ENCODE data around the gene BAZ2B. TPM values are rescaled to one million over a fixed set of nuclear protein-coding genes. Genes with fewer than 3 reads are reported as not detected.

BAZ2B gene
- total and polyA plus RNA-seq, 12 donors = 6.8 to 57.2 (median 44.9) TPM

DNA sequence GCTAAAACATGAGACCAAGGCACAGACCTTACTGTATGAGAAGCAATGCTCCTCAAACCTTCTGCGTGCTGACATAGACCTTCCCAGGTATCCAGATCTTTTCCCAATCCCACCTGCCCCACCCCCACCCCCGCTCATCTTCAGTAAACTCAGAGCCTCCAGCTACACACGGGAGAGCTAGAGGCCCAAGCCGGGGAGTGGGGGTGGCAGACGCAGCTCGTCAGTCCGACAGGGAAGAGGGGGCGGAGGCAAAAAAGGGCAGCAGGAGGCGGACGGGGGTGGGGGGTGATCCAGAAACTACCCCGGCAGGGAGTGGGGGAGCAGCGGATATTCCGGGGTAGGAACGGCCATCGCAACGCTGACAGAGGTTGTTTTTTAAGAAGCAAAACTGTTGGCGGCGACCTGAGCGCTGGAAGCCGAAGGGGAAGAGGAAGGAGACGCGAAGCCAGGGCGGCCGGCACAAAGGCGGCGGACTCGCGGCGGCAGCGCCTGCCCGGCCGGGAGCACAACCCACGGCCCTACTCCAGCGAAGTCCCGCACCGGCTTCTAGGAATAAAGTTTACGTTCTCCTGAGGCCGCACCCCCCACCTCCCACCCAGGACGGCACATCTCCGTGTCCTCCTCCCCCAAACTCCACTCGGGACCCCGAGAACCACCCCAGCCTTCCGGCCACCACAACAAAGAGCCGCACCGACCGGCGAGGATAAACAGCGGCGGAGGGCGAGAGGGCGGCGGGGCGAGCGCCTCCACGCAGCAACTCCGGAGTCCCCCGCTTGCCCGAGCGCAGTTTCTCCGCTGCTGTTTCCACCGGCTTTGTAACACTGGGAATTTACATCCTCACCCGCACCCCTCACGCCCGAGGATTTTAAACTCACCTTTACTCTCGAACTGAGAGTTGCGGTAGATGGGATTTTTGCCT lies 722 bp downstream of the BAZ2B start:
- Histone ChIP-seq H3K27ac (peak overlapping the region; percentile 94 to 100 (median 98)), H3K9me3 (no peaks in the 10 kb centered on the region), H3K36me3 (no peaks in the 10 kb centered on the region), H3K4me1 (peaks cover 0 to 63% (median 44%) of the 10 kb centered on the region in 9 donors), H3K27me3 (no peaks in the 10 kb centered on the region), H3K4me3 (peak overlapping the region; percentile 57 to 81 (median 74))
- peak; percentile 89 to 95 for DNase-seq
- TF ChIP-seq, protein P1, sequence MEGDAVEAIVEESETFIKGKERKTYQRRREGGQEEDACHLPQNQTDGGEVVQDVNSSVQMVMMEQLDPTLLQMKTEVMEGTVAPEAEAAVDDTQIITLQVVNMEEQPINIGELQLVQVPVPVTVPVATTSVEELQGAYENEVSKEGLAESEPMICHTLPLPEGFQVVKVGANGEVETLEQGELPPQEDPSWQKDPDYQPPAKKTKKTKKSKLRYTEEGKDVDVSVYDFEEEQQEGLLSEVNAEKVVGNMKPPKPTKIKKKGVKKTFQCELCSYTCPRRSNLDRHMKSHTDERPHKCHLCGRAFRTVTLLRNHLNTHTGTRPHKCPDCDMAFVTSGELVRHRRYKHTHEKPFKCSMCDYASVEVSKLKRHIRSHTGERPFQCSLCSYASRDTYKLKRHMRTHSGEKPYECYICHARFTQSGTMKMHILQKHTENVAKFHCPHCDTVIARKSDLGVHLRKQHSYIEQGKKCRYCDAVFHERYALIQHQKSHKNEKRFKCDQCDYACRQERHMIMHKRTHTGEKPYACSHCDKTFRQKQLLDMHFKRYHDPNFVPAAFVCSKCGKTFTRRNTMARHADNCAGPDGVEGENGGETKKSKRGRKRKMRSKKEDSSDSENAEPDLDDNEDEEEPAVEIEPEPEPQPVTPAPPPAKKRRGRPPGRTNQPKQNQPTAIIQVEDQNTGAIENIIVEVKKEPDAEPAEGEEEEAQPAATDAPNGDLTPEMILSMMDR (IDR thresholded peaks at IDR 0.05) = no peak
- intact Hi-C loops (cut with DNase I) = loop anchor here in 5 of 10 donors (2.0 to 10.0 kb wide), 7 partner anchors 95 to 189 kb away; partner anchors contain the start of gene MARCHF7 (in 4 of the 5)
- peak; percentile 93 to 98 (median 96) for ATAC-seq
- 0% methylated on average over 58 to 66 of the region's 66 CpGs for WGBS, 2 donors

DNA sequence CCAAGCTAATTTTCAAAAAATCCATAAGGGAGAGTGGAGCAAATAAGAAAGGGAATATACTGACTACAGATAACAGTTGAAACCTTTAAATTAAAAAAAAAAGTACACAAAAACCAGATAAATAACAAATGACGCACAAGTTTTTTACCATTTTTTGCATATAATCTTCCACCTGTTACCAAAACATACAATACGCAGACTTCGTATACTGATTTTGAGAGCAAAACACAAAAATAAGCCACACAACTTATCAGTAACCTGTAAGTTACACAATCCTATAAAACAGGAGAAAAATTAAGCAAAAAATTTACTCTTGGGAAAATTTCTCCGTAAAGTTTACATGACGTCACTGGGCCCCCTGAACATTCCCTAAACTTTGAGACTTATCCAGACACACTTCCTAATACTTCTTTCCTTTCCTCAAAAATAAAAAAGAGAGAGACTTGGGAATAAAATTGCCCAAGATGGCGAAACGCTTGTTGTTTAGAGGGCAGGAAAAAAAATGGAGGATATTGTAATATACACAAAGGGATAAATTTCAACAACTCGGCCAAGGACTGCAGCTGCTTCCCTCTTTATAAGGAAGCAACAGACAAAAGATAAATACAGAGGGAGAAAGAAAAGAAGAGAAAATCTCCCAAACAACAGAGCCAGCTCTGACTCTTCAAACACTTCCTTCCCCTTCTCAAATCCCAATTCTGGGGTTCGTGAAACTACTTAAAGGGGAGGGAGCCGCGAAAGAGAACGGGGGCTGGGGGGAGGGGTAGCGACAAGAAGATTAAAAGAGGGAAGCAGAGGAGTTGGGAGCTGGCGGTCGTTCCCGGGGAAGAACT lies 1.6 kb downstream of the BAZ2B start:
- intact Hi-C loops (cut with DNase I) = loop anchor here in 5 of 10 donors (2.0 to 10.0 kb wide), 6 partner anchors 96 to 190 kb away; partner anchors contain the start of gene MARCHF7 (in 2 of the 5)
- Histone ChIP-seq H3K27me3 (no peaks in the 10 kb centered on the region), H3K4me1 (peaks cover 0 to 65% (median 53%) of the 10 kb centered on the region in 9 donors), H3K9me3 (no peaks in the 10 kb centered on the region), H3K27ac (peak overlapping the region; percentile 94 to 100 (median 98)), H3K4me3 (peak overlapping the region; percentile 57 to 81 (median 74)), H3K36me3 (no peaks in the 10 kb centered on the region)
- peak; percentile 43 to 75 (median 64) for ATAC-seq
- TF ChIP-seq, protein P1 (IDR thresholded peaks at IDR 0.05) = no peak
- WGBS, 2 donors = 2% methylated on average over 16 of the region's 16 CpGs
- no peak for DNase-seq

DNA sequence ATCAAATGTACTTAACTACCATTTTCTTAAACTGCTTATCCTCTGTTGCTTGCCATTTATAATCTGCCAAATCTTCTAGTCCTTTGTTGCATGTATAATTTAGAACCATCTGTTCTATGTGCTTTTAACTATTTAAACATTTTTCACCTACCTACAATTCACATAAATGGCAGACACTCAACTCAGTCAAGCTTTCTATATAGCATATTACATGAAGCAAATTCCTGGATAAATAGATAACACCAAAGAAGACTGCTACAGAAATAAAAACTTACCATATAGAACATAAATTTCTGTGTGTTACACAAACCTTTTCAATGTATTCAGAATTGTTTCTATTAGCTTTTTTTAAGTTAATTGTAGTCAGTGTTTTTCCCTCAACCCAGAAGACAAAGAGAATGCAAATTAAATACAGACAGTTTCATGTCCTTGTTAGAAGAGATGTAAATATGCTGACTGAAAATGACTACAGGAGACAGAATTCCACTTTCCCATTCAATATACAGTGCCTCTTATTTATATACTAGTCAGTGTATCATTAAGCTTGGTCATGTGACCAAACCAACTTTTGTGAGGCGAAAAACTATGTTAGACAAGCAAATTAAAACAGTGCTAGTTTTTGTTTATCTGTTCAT lies 2.6 kb downstream of the BAZ2B start:
- DNase-seq (no peak), ATAC-seq (no peak)
- H3K27ac ChIP-seq = peak overlapping the region; percentile 94 to 100 (median 98)
- TF ChIP-seq, protein P1 (IDR thresholded peaks at IDR 0.05) = no peak
- intact Hi-C loops (cut with DNase I) = loop anchor here in 3 of 10 donors (2.0 to 10.0 kb wide), 4 partner anchors 97 to 191 kb away; no protein-coding TSS in a partner anchor
- peak overlapping the region; percentile 57 to 81 (median 74) for H3K4me3 ChIP-seq
- peaks cover 0 to 69% (median 62%) of the 10 kb centered on the region in 9 donors for H3K4me1 ChIP-seq
- H3K9me3 ChIP-seq = no peaks in the 10 kb centered on the region
- no peaks in the 10 kb centered on the region for H3K36me3 ChIP-seq
- H3K27me3 ChIP-seq = no peaks in the 10 kb centered on the region
- 8 to 9% methylated on average over 1 of the region's 1 CpG for WGBS, 2 donors

All from heart right ventricle (tissue), 16 donors.